IMR-90 (cell line): ENCODE measurements around the gene ADAMTS9. TPM values are rescaled to one million over a fixed set of nuclear protein-coding genes. Genes with fewer than 3 reads are reported as not detected.
A peak's percentile ranks its signal among the peaks of the same experiment; 100 is the strongest.

Experiments
- ATAC-seq: fragments of 200-7000 bp; cut with Tn5 transposase; 2 replicates; pipeline ENCODE4 v1.9.1; 2020; ENCODE audit warnings: low read depth, mild to moderate bottlenecking, moderate library complexity
- BruUV-seq: library from RNA; stranded (reverse); fragments of 400-500 nt; replicated peaks from 2 replicates; lab custom pipeline; 2021; lab: Mats Ljungman, UMichigan
- CTCF ChIA-PET: fragments of 300-600 bp; formaldehyde crosslinking; extraction: SDS; loops from one replicate; lab custom pipeline; 2021; ENCODE audit warnings: antibody characterized with exemption; lab: Yijun Ruan, JAX
- POLR2A ChIA-PET: fragments of 300-600 bp; sonication (Branson Sonifier 250); formaldehyde crosslinking; loops from one replicate; lab custom pipeline; 2022; ENCODE audit warnings: antibody characterized with exemption; ENCODE audit not compliant: unreplicated experiment; lab: Charles Lee
- DNase-seq: peaks from one replicate; pipeline ENCODE4 v3.0.0; 2013
- H2AFZ ChIP-seq: replicated peaks from 2 replicates; pipeline ENCODE3; 2013; ENCODE audit warnings: low read length, mild to moderate bottlenecking; ENCODE audit not compliant: poor library complexity
- H2AK5ac ChIP-seq: 2 replicates; pipeline ENCODE4 v1.6.1; 2013; ENCODE audit warnings: low read depth, low read length, inconsistent platforms
- H2AK9ac ChIP-seq: replicated peaks from 2 replicates; pipeline ENCODE3; 2013; ENCODE audit warnings: mild to moderate bottlenecking, low read depth, low read length, moderate library complexity; ENCODE audit not compliant: poor library complexity
- H2BK120ac ChIP-seq: 2 replicates; pipeline ENCODE4 v1.6.1; 2013; ENCODE audit warnings: low read depth, low read length, inconsistent platforms
- H2BK15ac ChIP-seq: 3 replicates; pipeline ENCODE4 v1.6.1; 2013; ENCODE audit warnings: low read depth, low read length, inconsistent platforms
- H2BK20ac ChIP-seq: 2 replicates; pipeline ENCODE4 v1.6.1; 2013; ENCODE audit warnings: low read depth, mild to moderate bottlenecking, inconsistent platforms, low read length, moderate library complexity
- H2BK5ac ChIP-seq: 2 replicates; pipeline ENCODE4 v1.6.1; 2013; ENCODE audit warnings: mild to moderate bottlenecking, low read depth, low read length, inconsistent platforms; ENCODE audit not compliant: poor library complexity, severe bottlenecking
- H3K14ac ChIP-seq: replicated peaks from 2 replicates; pipeline ENCODE4 v1.6.1; 2013; ENCODE audit warnings: low read depth, low read length, inconsistent platforms
- H3K18ac ChIP-seq: 2 replicates; pipeline ENCODE4 v1.6.1; 2013; ENCODE audit warnings: low read depth, low read length, control low read depth
- H3K23ac ChIP-seq: 2 replicates; pipeline ENCODE4 v1.6.1; 2013; ENCODE audit warnings: low read depth, low read length, inconsistent platforms
- H3K27ac ChIP-seq: 2 replicates; pipeline ENCODE4 v1.5.1; 2013; ENCODE audit warnings: mild to moderate bottlenecking, control low read depth, low read length; ENCODE audit not compliant: insufficient read depth
- H3K27me3 ChIP-seq: 2 replicates; pipeline ENCODE4 v1.6.1; 2013; ENCODE audit warnings: low read length; ENCODE audit not compliant: control insufficient read depth, insufficient read depth
- H3K36me3 ChIP-seq: 2 replicates; pipeline ENCODE4 v1.6.1; 2013; ENCODE audit warnings: low read length, mixed read lengths; ENCODE audit not compliant: control insufficient read depth, insufficient read depth
- H3K4ac ChIP-seq: 2 replicates; pipeline ENCODE4 v1.6.1; 2013; ENCODE audit warnings: low read depth, low read length, inconsistent platforms
- H3K4me1 ChIP-seq: 2 replicates; pipeline ENCODE4 v1.6.1; 2013; ENCODE audit warnings: low read length, mixed read lengths; ENCODE audit not compliant: control insufficient read depth, insufficient read depth
- H3K4me2 ChIP-seq: 2 replicates; pipeline ENCODE4 v1.6.1; 2013; ENCODE audit warnings: low read depth, mild to moderate bottlenecking, control low read depth, low read length, moderate library complexity
- H3K4me3 ChIP-seq: 2 replicates; pipeline ENCODE4 v1.5.1; 2013; ENCODE audit warnings: low read depth, mild to moderate bottlenecking, control low read depth, low read length, moderate library complexity; ENCODE audit not compliant: insufficient read depth
- H3K56ac ChIP-seq: 2 replicates; pipeline ENCODE4 v1.6.1; 2013; ENCODE audit warnings: low read length, inconsistent platforms; ENCODE audit not compliant: insufficient read depth; ENCODE audit errors: extremely low read depth
- H3K79me1 ChIP-seq, 2 experiments: 2 replicates each; pipeline ENCODE4 v1.6.1; 2013; ENCODE audit warnings: low read length in 2 of 2, inconsistent platforms in 1 of 2, low read depth in 1 of 2
- H3K9ac ChIP-seq: 2 replicates; pipeline ENCODE4 v1.6.1; 2013; ENCODE audit warnings: low read depth, low read length, control low read depth
- H3K9me1 ChIP-seq: 2 replicates; pipeline ENCODE4 v1.6.1; 2013; ENCODE audit warnings: low read length, inconsistent platforms; ENCODE audit not compliant: insufficient read depth
- H3K9me3 ChIP-seq: 2 replicates; pipeline ENCODE4 v1.6.1; 2013; ENCODE audit warnings: low read length; ENCODE audit not compliant: control insufficient read depth, insufficient read depth
- H4K20me1 ChIP-seq: 2 replicates; pipeline ENCODE4 v1.6.1; 2013; ENCODE audit warnings: low read length, inconsistent platforms; ENCODE audit not compliant: insufficient read depth
- H4K5ac ChIP-seq: 2 replicates; pipeline ENCODE4 v1.6.1; 2013; ENCODE audit warnings: mild to moderate bottlenecking, low read depth, low read length, control low read depth
- H4K8ac ChIP-seq, 2 experiments: 2 replicates each; pipeline ENCODE4 v1.6.1; 2013; ENCODE audit warnings: low read depth in 2 of 2, low read length in 2 of 2, control low read depth in 1 of 2, inconsistent platforms in 1 of 2
- H4K91ac ChIP-seq: 2 replicates; pipeline ENCODE4 v1.6.1; 2013; ENCODE audit warnings: low read depth, low read length, inconsistent platforms; ENCODE audit not compliant: insufficient read depth
- BHLHE40 ChIP-seq: fragments of 150-350 bp; IDR thresholded peaks from 2 replicates; pipeline ENCODE4 v1.6.1; 2016; ENCODE audit warnings: mild to moderate bottlenecking, low read depth, low read length
- CEBPB ChIP-seq: IDR thresholded peaks from 2 replicates; pipeline ENCODE4 v1.6.1; 2012; ENCODE audit warnings: low read depth, low read length, improper control_type of control experiment
- CHD1 ChIP-seq: IDR thresholded peaks from 2 replicates; pipeline ENCODE4 v1.6.1; 2012; ENCODE audit warnings: low read depth, low read length, improper control_type of control experiment
- FOS ChIP-seq: fragments of 150-350 bp; IDR thresholded peaks from 2 replicates; pipeline ENCODE4 v1.6.1; 2016; ENCODE audit warnings: low read depth, low read length
- MAFK ChIP-seq: IDR thresholded peaks from 2 replicates; pipeline ENCODE4 v1.6.1; 2012; ENCODE audit warnings: low read depth, low read length, improper control_type of control experiment
- MXI1 ChIP-seq: IDR thresholded peaks from 2 replicates; pipeline ENCODE4 v1.6.1; 2012; ENCODE audit warnings: low read depth, mild to moderate bottlenecking, low read length, moderate library complexity, borderline replicate concordance
- NFE2L2 ChIP-seq: fragments of 150-350 bp; IDR thresholded peaks from 2 replicates; pipeline ENCODE4 v1.6.1; 2016; ENCODE audit warnings: low read depth, mild to moderate bottlenecking, low read length
- POLR2A ChIP-seq: IDR thresholded peaks from 2 replicates; pipeline ENCODE4 v1.6.1; 2012; ENCODE audit warnings: mild to moderate bottlenecking, low read depth, low read length
- RAD21 ChIP-seq: IDR thresholded peaks from 2 replicates; pipeline ENCODE4 v1.6.1; 2012; ENCODE audit warnings: low read length, improper control_type of control experiment
- RCOR1 ChIP-seq: IDR thresholded peaks from 2 replicates; pipeline ENCODE4 v1.6.1; 2012; ENCODE audit warnings: mild to moderate bottlenecking, low read length, improper control_type of control experiment; ENCODE audit not compliant: insufficient replicate concordance
- RFX5 ChIP-seq: IDR thresholded peaks from 2 replicates; pipeline ENCODE4 v1.8.0; 2012; ENCODE audit warnings: low read depth, mild to moderate bottlenecking, low read length, moderate library complexity
- WGBS, 2 experiments: methylation state at CpG; one replicate each; pipeline versions ENCODE4 v1.1.5 to v1.1.7; 2013; ENCODE audit warnings: missing lambda C conversion rate in 2 of 2; ENCODE audit not compliant: insufficient read length in 1 of 2; ENCODE audit errors: extremely low coverage in 2 of 2; 5-methylcytosine and 5-hydroxymethylcytosine counted together
- dilution Hi-C: fragments of 300-500 bp; cut with HindIII; formaldehyde crosslinking; loops from one replicate; pipeline ENCODE4 v1.14.3; 2018; ENCODE audit warnings: low sequenced_read_pairs; ENCODE audit not compliant: unreplicated experiment
- in situ Hi-C: fragments of 300-500 bp; cut with MboI; formaldehyde crosslinking; loops from 3 replicates; pipeline ENCODE4 v1.14.3; 2019; ENCODE audit warnings: low sequenced_read_pairs, inconsistent platforms, mixed read lengths
- intact Hi-C: fragments of 100-400 bp; cut with micrococcal nuclease; formaldehyde crosslinking; loops from 2 replicates; pipeline ENCODE4 v1.10.0; 2022
- polyA plus RNA-seq, 3 experiments: library from polyadenylated mRNA; depleted of rRNA; stranded (reverse); fragments of >200 nt; gene quantifications; 2 replicates each; pipeline ENCODE4 v1.2.3, GENCODE V29; 2012; ENCODE audit warnings: low replicate concordance in 1 of 3
- total RNA-seq: library from RNA; depleted of rRNA; stranded (reverse); fragments of >200 nt; gene quantifications from 2 replicates; pipeline ENCODE4 v1.2.3, GENCODE V29; 2012
- TF ChIP-seq, protein P1 (sequence below): fragments of 150-350 bp; IDR thresholded peaks from 2 replicates; pipeline ENCODE4 v1.6.1; 2016; ENCODE audit warnings: low read depth, mild to moderate bottlenecking, low read length, moderate library complexity, borderline replicate concordance
- TF ChIP-seq, protein P2 (sequence below): fragments of 150-350 bp; IDR thresholded peaks from 2 replicates; pipeline ENCODE4 v1.6.1; 2017; ENCODE audit warnings: mild to moderate bottlenecking, antibody characterized with exemption, low read length, low read depth
- TF ChIP-seq, protein P3 (sequence below): conservative IDR thresholded peaks from 2 replicates; pipeline ENCODE4 v1.5.1; 2012; ENCODE audit warnings: mild to moderate bottlenecking, low read depth, low read length, improper control_type of control experiment

Gene ADAMTS9
- total and polyA plus RNA-seq, 2 of the 4 experiments (the other 2 are of a cell fraction), result 0.55 to 1.1 TPM

DNA sequence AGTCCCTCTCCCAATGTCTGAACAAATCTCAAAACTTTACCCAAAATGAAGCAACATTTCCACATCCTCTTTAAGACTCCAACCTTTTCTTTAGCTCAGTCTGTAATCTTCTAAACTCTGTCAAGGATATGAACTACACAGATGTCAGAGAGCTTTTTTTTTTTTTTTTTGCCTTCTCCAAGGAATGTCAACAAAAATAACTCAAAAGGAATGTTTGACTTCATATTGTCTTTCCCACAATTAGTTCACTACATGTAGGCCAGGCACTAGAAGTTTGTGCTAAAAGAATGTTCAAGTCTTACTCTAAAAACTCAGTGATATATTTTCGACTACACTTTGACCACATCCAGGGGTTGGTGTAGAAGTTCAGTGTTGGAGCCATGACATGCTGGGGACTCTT, 37.1 kb downstream of the ADAMTS9 start:
- Histone ChIP-seq H2AK9ac (no peak overlapping the region), H2AFZ (no peak overlapping the region), H3K36me3 (peaks cover 14% of the 10 kb centered on the region), H3K27me3 (no peaks in the 10 kb centered on the region), H2AK5ac (no peak overlapping the region), H3K4me3 (no peak overlapping the region), H3K9me3 (no peaks in the 10 kb centered on the region), H3K4me1 (peaks cover 2% of the 10 kb centered on the region), H3K56ac (no peak overlapping the region), H4K5ac (no peak overlapping the region), H2BK15ac (no peak overlapping the region), H4K8ac (no peak overlapping the region), H2BK5ac (no peak overlapping the region), H3K4ac (no peak overlapping the region), H3K23ac (no peak overlapping the region), H3K4me2 (peak overlapping the region; percentile 1; the same call in 1 of the 2 replicates), H4K91ac (no peak overlapping the region), H3K9ac (no peak overlapping the region), H3K14ac (no peak overlapping the region), H3K18ac (no peak overlapping the region), H3K9me1 (no peaks in the 10 kb centered on the region; the same call in 1 of the 2 replicates), H4K20me1 (no peaks in the 10 kb centered on the region), H3K79me1 (no peaks in the 10 kb centered on the region), H3K27ac (no peak overlapping the region; the same call in 1 of the 2 replicates), H2BK20ac (no peak overlapping the region), H2BK120ac (no peak overlapping the region)
- WGBS, 2 experiments, result no CpG with 5 or more reads among the region's 1 CpG
- dilution Hi-C loops, result no loop called here
- CTCF ChIA-PET, result interaction anchor here (0.6 kb wide), 2 partner anchors 80 to 82 kb away, joined by 3 read pairs; no protein-coding TSS in a partner anchor
- ATAC-seq (peak; percentile 73), DNase-seq (peak; percentile 41)
- in situ Hi-C loops, result no loop called here
- POLR2A ChIA-PET, result no interaction called here
- BruUV-seq, result no TSS peak
- intact Hi-C loops, result no loop called here
- TF ChIP-seq BHLHE40 (no peak), MXI1 (no peak), CHD1 (no peak), CEBPB (no peak), MAFK (no peak), RCOR1 (no peak), RFX5 (no peak), FOS (no peak), RAD21 (no peak), NFE2L2 (no peak), POLR2A (no peak)
- TF ChIP-seq, protein P1, sequence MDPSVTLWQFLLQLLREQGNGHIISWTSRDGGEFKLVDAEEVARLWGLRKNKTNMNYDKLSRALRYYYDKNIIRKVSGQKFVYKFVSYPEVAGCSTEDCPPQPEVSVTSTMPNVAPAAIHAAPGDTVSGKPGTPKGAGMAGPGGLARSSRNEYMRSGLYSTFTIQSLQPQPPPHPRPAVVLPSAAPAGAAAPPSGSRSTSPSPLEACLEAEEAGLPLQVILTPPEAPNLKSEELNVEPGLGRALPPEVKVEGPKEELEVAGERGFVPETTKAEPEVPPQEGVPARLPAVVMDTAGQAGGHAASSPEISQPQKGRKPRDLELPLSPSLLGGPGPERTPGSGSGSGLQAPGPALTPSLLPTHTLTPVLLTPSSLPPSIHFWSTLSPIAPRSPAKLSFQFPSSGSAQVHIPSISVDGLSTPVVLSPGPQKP, result no peak
- TF ChIP-seq, protein P2, sequence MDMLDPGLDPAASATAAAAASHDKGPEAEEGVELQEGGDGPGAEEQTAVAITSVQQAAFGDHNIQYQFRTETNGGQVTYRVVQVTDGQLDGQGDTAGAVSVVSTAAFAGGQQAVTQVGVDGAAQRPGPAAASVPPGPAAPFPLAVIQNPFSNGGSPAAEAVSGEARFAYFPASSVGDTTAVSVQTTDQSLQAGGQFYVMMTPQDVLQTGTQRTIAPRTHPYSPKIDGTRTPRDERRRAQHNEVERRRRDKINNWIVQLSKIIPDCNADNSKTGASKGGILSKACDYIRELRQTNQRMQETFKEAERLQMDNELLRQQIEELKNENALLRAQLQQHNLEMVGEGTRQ, result no peak
- TF ChIP-seq, protein P3, sequence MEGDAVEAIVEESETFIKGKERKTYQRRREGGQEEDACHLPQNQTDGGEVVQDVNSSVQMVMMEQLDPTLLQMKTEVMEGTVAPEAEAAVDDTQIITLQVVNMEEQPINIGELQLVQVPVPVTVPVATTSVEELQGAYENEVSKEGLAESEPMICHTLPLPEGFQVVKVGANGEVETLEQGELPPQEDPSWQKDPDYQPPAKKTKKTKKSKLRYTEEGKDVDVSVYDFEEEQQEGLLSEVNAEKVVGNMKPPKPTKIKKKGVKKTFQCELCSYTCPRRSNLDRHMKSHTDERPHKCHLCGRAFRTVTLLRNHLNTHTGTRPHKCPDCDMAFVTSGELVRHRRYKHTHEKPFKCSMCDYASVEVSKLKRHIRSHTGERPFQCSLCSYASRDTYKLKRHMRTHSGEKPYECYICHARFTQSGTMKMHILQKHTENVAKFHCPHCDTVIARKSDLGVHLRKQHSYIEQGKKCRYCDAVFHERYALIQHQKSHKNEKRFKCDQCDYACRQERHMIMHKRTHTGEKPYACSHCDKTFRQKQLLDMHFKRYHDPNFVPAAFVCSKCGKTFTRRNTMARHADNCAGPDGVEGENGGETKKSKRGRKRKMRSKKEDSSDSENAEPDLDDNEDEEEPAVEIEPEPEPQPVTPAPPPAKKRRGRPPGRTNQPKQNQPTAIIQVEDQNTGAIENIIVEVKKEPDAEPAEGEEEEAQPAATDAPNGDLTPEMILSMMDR, result no peak
